NB4 (cell line): ENCODE results near the gene MPHOSPH8.

Experiments used
- CTCF ChIP-seq: IDR thresholded peaks from one replicate; pipeline ENCODE4 v1.5.1; 2012; ENCODE audit warnings: low read depth, low read length
- MYC ChIP-seq: IDR thresholded peaks from 2 replicates; pipeline ENCODE4 v1.6.1; 2011; ENCODE audit warnings: low read depth, low read length
- POLR2A ChIP-seq: IDR thresholded peaks from 2 replicates; pipeline ENCODE4 v1.6.1; 2011; ENCODE audit warnings: mild to moderate bottlenecking; ENCODE audit not compliant: insufficient read length; ENCODE audit errors: extremely low read depth

DNA sequence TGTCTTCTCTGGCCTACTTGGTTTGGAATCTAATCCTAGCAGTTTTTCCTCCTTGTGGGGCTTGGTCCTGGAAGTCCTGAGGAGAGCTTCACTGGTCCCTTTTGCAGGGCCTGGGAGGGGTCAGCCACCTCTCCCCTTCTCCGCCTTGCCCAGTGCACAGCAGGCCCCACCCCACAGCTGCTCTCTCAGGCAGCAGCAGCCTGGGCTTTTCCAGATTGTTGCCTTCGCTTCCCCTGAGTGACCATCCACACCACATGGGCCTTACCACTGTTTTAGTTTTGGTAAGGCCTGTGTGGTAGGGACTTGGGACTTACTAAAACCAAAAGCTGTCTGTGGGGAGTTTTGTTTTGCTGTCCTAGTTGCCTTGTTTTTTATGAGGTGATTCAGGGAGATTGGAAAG is 11.5 kb downstream of the MPHOSPH8 start:
- TF ChIP-seq POLR2A: no peak
- no peak for TF ChIP-seq CTCF
- no peak for TF ChIP-seq MYC
